Panc1 (cell line): Measurements from ENCODE around the gene GGA1.

ENCODE experiments used
- CTCF ChIP-seq: fragments of 450-650 bp; IDR thresholded peaks from 2 replicates; pipeline ENCODE4 v1.5.1; 2017; ENCODE audit warnings: mild to moderate bottlenecking
- POLR2AphosphoS5 ChIP-seq: IDR thresholded peaks from 2 replicates; pipeline ENCODE4 v1.6.1; 2012; ENCODE audit warnings: mild to moderate bottlenecking, low read depth, low read length, moderate library complexity
- REST ChIP-seq, 2 experiments: IDR thresholded peaks; 2 replicates each; pipeline ENCODE4 v1.6.1; 2011 to 2012; ENCODE audit warnings: low read depth in 2 of 2, control low read depth in 1 of 2, low read length in 1 of 2, mild to moderate bottlenecking in 1 of 2, moderate library complexity in 1 of 2; ENCODE audit not compliant: insufficient read depth in 1 of 2

- TF ChIP-seq POLR2AphosphoS5 (no peak), REST (IDR thresholded peaks at IDR 0.05; ENCODE audit: insufficient read depth in 1 of 2, low read depth in 2 of 2, low read length in 1 of 2) (no peak), CTCF (no peak; the same call in 1 of the 2 replicates)
Measured at GRCh38 chr22:37633625-37634416, 25.2 kb downstream of the GGA1 start.
